K562 (cell line): ENCODE results near the gene PLD6. TPM values are rescaled to one million over a fixed set of nuclear protein-coding genes. Genes with fewer than 3 reads are reported as not detected.

Experiments used
- ATF7 ChIP-seq: fragments of 450-650 bp; IDR thresholded peaks from 2 replicates; pipeline ENCODE4 v1.7.1; 2014; ENCODE audit warnings: mild to moderate bottlenecking, moderate library complexity
- CAMTA2 ChIP-seq: fragments of 250-450 bp; sonication (Bioruptor Pico); conservative IDR thresholded peaks from 2 replicates; pipeline ENCODE4 v1.5.1; 2022
- CCNT2 ChIP-seq: IDR thresholded peaks from 2 replicates; pipeline ENCODE4 v1.6.1; 2011; ENCODE audit warnings: borderline replicate concordance, low read depth, mild to moderate bottlenecking, moderate library complexity, mixed read lengths, low read length; ENCODE audit not compliant: insufficient read length; ENCODE audit errors: extremely low read depth
- CEBPG ChIP-seq, 3 experiments: fragments of 200-800 bp in 1 of 3; sonication (Bioruptor generic) in 1 of 3; sonication (generic) in 1 of 3; formaldehyde crosslinking in 1 of 3; IDR thresholded peaks in 2 of 3; conservative IDR thresholded peaks in 1 of 3; 2 replicates each; pipeline versions ENCODE4 v1.6.1 to v1.8.0; 2016 to 2022; ENCODE audit warnings: missing compliant biosample characterization in 2 of 3, missing genetic modification characterization in 2 of 3, mild to moderate bottlenecking in 1 of 3, missing genetic modification reagents in 1 of 3
- ELF1 ChIP-seq: fragments of 200-800 bp; sonication (Bioruptor generic); IDR thresholded peaks from 2 replicates; pipeline ENCODE4 v1.6.1; 2016; ENCODE audit warnings: missing genetic modification characterization, missing compliant biosample characterization
- FOXJ2 ChIP-seq: fragments of 200-800 bp; sonication (Bioruptor generic); IDR thresholded peaks from 2 replicates; pipeline ENCODE4 v1.6.1; 2016; ENCODE audit warnings: missing genetic modification characterization, missing compliant biosample characterization
- FOXM1 ChIP-seq, 2 experiments: fragments of 450-650 bp in 1 of 2; sonication (generic) in 1 of 2; formaldehyde crosslinking in 1 of 2; IDR thresholded peaks; 2 replicates each; pipeline versions ENCODE4 v1.6.1 to v1.9.0; 2017 to 2022; ENCODE audit warnings: low read depth in 2 of 2, mild to moderate bottlenecking in 2 of 2, missing genetic modification reagents in 1 of 2, moderate library complexity in 1 of 2
- GATAD2B ChIP-seq: fragments of 450-650 bp; IDR thresholded peaks from 2 replicates; pipeline ENCODE4 v1.6.1; 2017; ENCODE audit warnings: mild to moderate bottlenecking, borderline replicate concordance
- HMGN3 ChIP-seq: IDR thresholded peaks from 2 replicates; pipeline ENCODE4 v1.6.1; 2011; ENCODE audit warnings: borderline replicate concordance, low read depth, mild to moderate bottlenecking, mixed read lengths, low read length; ENCODE audit not compliant: insufficient read length; ENCODE audit errors: extremely low read depth
- HOXB6 ChIP-seq: fragments of 250-450 bp; sonication (Bioruptor Pico); IDR thresholded peaks from 2 replicates; pipeline ENCODE4 v1.5.1; 2022; ENCODE audit warnings: mild to moderate bottlenecking, borderline replicate concordance
- HSF4 ChIP-seq: fragments of 250-450 bp; sonication (Bioruptor Pico); IDR thresholded peaks from 2 replicates; pipeline ENCODE4 v2.1.2; 2022; ENCODE audit warnings: mild to moderate bottlenecking, moderate library complexity, borderline replicate concordance
- JUND ChIP-seq, 2 experiments: IDR thresholded peaks; 2 replicates in 1 of 2; 3 replicates in 1 of 2; pipeline ENCODE4 v1.6.1; 2011; ENCODE audit warnings: borderline replicate concordance in 2 of 2, low read depth in 2 of 2, low read length in 2 of 2, improper control_type of control experiment in 1 of 2, missing biosample characterization in 1 of 2, missing genetic modification characterization in 1 of 2, missing genetic modification reagents in 1 of 2
- NFE2L1 ChIP-seq: fragments of 450-650 bp; IDR thresholded peaks from 2 replicates; pipeline ENCODE4 v1.6.1; 2016; ENCODE audit warnings: missing genetic modification characterization, low read depth, mild to moderate bottlenecking, missing compliant biosample characterization, moderate library complexity, borderline replicate concordance
- NFRKB ChIP-seq: fragments of 450-650 bp; IDR thresholded peaks from 2 replicates; pipeline ENCODE4 v1.6.1; 2016; ENCODE audit warnings: low read depth
- POLR2A ChIP-seq: fragments of 450-650 bp; conservative IDR thresholded peaks from 2 replicates; pipeline ENCODE4 v1.6.1; 2016
- SMC3 ChIP-seq: conservative IDR thresholded peaks from 2 replicates; pipeline ENCODE4 v1.6.1; 2011; ENCODE audit warnings: low read depth, low read length, improper control_type of control experiment; ENCODE audit not compliant: insufficient read depth
- TAF1 ChIP-seq: IDR thresholded peaks from 2 replicates; pipeline ENCODE4 v1.6.1; 2011; ENCODE audit warnings: mild to moderate bottlenecking, low read length, moderate library complexity; ENCODE audit not compliant: insufficient read depth, control insufficient read depth, severe bottlenecking; ENCODE audit errors: extremely low read depth
- TAF15 ChIP-seq: fragments of 200-400 bp; formaldehyde crosslinking; IDR thresholded peaks from 2 replicates; pipeline ENCODE4 v1.6.1; 2017; ENCODE audit warnings: mild to moderate bottlenecking, low read depth, low read length, moderate library complexity
- ZNF274 ChIP-seq: IDR thresholded peaks from 2 replicates; pipeline ENCODE4 v1.6.1; 2011; ENCODE audit warnings: low read depth, mild to moderate bottlenecking, low read length, moderate library complexity, borderline replicate concordance
- ZNF316 ChIP-seq: fragments of 450-650 bp; IDR thresholded peaks from 2 replicates; pipeline ENCODE4 v1.6.1; 2016
- ZNF785 ChIP-seq: fragments of 250-450 bp; sonication (Bioruptor Pico); IDR thresholded peaks from 2 replicates; pipeline ENCODE4 v1.4.0; 2020; ENCODE audit warnings: mild to moderate bottlenecking
- polyA plus RNA-seq, 8 experiments: library from polyadenylated mRNA; depleted of rRNA in 4 of 8; stranded (reverse) in 5 of 8; unstranded in 3 of 8; fragments of >200 nt; fragmentation: Nextera tagmentation in 2 of 8; fragmentation: Illumina TruSeq in 1 of 8; extraction: Ambion mirVana in 2 of 8; extraction: Trizol in 1 of 8; gene quantifications; 2 replicates each; pipeline versions ENCODE4 v1.2.1 to v1.2.3, GENCODE V29; 2011 to 2014; ENCODE audit warnings: inconsistent platforms in 1 of 8, missing spikeins in 1 of 8
- total RNA-seq, 7 experiments: library from RNA; depleted of rRNA in 6 of 7; stranded (reverse); fragments of >200 nt in 6 of 7; fragmentation: Illumina TruSeq in 2 of 7; extraction: Trizol in 2 of 7; gene quantifications; 2 replicates each; pipeline versions ENCODE4 v1.2.1 to v1.2.3, GENCODE V29; 2011 to 2021; ENCODE audit warnings: low replicate concordance in 1 of 7
- TF ChIP-seq, protein P1 (sequence below): fragments of 450-650 bp; formaldehyde crosslinking; IDR thresholded peaks from 2 replicates; pipeline ENCODE4 v1.4.0; 2020; ENCODE audit warnings: mild to moderate bottlenecking, mixed read lengths

PLD6 gene
- total and polyA plus RNA-seq, 9 of the 15 experiments (the other 6 are each of a cell fraction or from before 2014, with no cell fraction given), result 3.6 to 15.6 (median 10.0) TPM

DNA sequence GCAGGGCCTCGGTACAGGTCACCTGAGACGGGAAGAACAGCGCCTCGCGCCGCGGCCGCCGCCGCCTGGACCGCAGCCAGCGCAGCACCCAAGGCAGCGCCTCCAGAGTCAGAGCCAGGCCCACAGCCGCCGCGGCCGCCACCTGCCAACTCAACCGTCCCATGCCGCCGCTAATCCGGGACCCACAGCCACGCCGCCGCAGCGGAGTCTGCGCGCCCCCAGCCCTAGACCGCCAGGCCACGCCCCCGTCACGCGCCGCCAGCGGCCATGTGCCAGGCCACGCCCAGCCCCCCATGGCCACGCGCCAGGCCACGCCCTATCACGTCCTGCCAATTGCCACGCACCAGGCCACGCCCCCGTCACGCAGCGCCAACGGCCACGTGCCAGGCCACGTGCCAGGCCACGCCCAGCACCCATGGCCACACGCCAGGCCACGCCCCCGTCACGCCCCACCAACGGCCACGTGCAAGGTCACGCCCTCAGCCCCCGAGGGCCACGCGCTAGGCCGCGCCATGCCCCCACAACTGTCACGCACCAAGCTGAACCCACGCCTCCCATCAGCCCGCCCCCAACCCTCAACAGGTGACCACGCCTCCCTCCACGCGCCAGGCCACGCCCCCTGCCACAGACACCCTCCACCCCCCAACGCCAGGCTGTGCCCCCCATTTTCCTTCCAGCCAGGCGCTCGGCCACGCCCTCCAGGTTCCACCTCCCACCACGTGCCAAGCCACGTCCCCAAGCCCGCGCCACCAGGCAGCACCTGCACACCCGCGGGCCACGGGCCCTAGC is at the start of gene PLD6 (continued):
- TF ChIP-seq NFE2L1 (tag) (no peak), ATF7 (peak; percentile 81), GATAD2B (peak; percentile 90), CCNT2 (peak; percentile 92), ZNF785 (CRISPR knock-in tag) (no peak), POLR2A (peak; percentile 63; the same call in 1 of the 2 replicates), NFRKB (no peak), TAF1 (no peak), FOXM1 (IDR thresholded peaks at IDR 0.05; ENCODE audit: low read depth) (no peak), FOXM1 (CRISPR knock-in tag; IDR thresholded peaks at IDR 0.05; ENCODE audit: low read depth) (peak; percentile 80; the same call in 1 of the 2 replicates), CAMTA2 (CRISPR knock-in tag) (no peak), HSF4 (no peak), ZNF274 (no peak), JUND (IDR thresholded peaks at IDR 0.05; ENCODE audit: borderline replicate concordance, low read depth, low read length) (no peak), JUND (tag; IDR thresholded peaks at IDR 0.05; ENCODE audit: borderline replicate concordance, low read depth, low read length) (no peak), SMC3 (0 out of 2 replicates have a peak, but pooled peaks have one; percentile 7), CEBPG (CRISPR knock-in tag; IDR thresholded peaks at IDR 0.05) (no peak), CEBPG (tag; conservative IDR thresholded peaks at IDR 0.05 in 1 of 2, IDR thresholded peaks at IDR 0.05 in 1 of 2) (no peak), ZNF316 (no peak), HMGN3 (peak; percentile 89), FOXJ2 (tag) (no peak), ELF1 (tag) (no peak), HOXB6 (no peak), TAF15 (no peak)
- TF ChIP-seq, protein P1, sequence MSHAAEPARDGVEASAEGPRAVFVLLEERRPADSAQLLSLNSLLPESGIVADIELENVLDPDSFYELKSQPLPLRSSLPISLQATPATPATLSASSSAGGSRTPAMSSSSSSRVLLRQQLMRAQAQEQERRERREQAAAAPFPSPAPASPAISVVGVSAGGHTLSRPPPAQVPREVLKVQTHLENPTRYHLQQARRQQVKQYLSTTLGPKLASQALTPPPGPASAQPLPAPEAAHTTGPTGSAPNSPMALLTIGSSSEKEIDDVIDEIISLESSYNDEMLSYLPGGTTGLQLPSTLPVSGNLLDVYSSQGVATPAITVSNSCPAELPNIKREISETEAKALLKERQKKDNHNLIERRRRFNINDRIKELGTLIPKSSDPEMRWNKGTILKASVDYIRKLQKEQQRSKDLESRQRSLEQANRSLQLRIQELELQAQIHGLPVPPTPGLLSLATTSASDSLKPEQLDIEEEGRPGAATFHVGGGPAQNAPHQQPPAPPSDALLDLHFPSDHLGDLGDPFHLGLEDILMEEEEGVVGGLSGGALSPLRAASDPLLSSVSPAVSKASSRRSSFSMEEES (CRISPR knock-in tag), result peak; percentile 38
